AG09309 (cell line): ENCODE results near the gene SZRD1.

Source experiments
- DNase-seq: peaks from one replicate; pipeline ENCODE4 v3.0.0-alpha.2; 2010; ENCODE audit warnings: low read depth
- H3K4me3 ChIP-seq: 2 replicates; pipeline ENCODE4 v1.5.1; 2011; ENCODE audit warnings: mild to moderate bottlenecking, low read depth, low read length, moderate library complexity; ENCODE audit not compliant: control insufficient read depth
- TF ChIP-seq, protein P1 (sequence below): IDR thresholded peaks from 2 replicates; pipeline ENCODE4 v1.5.1; 2011; ENCODE audit warnings: mild to moderate bottlenecking, low read depth, low read length, inconsistent platforms; ENCODE audit not compliant: insufficient read depth, control insufficient read depth; ENCODE audit errors: missing control alignments

The SZRD1 gene

DNA sequence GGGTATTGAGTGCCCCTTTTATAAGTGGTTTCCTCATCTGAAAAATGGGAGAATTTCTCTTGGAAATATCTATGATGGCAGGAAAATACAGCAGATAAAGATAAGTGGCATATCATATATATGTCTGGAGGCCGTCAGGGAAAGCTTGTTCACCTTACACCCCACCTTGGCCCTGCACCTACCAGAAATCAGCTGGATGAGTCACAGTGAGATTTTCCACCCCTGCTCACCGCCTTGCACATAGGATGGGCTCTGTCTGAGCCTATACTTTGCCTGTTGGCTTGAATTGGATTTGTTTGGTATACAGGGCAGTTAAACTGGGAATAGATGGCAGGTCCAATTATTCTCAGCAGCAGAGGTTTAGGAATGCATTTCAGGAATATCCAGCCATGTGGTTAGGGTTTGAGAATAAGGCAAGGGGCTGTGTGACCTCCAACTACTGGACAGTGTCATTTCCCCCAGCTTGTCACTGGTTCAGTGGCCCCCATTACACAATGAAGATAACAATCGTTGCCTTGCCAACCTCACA, 70.0 kb downstream of the SZRD1 start, which contains the start of gene SPATA21:
Gene SPATA21, minus strand, starts transcription at position 479 of the 529 bp plus-strand sequence. CDS start 6,053 bp downstream, outside the sequence.
- DNase-seq: no peak
- TF ChIP-seq, protein P1, sequence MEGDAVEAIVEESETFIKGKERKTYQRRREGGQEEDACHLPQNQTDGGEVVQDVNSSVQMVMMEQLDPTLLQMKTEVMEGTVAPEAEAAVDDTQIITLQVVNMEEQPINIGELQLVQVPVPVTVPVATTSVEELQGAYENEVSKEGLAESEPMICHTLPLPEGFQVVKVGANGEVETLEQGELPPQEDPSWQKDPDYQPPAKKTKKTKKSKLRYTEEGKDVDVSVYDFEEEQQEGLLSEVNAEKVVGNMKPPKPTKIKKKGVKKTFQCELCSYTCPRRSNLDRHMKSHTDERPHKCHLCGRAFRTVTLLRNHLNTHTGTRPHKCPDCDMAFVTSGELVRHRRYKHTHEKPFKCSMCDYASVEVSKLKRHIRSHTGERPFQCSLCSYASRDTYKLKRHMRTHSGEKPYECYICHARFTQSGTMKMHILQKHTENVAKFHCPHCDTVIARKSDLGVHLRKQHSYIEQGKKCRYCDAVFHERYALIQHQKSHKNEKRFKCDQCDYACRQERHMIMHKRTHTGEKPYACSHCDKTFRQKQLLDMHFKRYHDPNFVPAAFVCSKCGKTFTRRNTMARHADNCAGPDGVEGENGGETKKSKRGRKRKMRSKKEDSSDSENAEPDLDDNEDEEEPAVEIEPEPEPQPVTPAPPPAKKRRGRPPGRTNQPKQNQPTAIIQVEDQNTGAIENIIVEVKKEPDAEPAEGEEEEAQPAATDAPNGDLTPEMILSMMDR: no peak
- H3K4me3 ChIP-seq: no peak within 1 kb of the TSS

DNA sequence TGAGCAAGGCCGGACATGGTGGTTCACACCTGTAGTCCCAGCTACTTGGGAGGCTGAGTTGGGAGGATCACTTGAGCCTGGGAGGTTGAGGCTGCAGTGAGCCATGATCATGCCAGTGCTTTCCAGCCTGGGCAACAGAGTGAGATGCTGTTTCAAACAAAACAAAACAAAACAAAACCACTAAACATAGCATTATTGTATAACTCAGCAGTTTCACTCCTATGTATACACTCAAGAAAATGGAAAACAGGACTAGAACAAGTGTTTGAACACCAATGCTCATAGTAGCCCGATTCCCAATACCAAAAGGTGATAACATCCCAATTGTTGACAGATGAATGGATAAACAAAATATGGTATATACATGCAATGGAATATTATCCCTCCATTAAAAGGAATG, 71.5 kb downstream of the SZRD1 start:
- H3K4me3 ChIP-seq: no peak overlapping the region
- no peak for DNase-seq
- TF ChIP-seq, protein P1: no peak

DNA sequence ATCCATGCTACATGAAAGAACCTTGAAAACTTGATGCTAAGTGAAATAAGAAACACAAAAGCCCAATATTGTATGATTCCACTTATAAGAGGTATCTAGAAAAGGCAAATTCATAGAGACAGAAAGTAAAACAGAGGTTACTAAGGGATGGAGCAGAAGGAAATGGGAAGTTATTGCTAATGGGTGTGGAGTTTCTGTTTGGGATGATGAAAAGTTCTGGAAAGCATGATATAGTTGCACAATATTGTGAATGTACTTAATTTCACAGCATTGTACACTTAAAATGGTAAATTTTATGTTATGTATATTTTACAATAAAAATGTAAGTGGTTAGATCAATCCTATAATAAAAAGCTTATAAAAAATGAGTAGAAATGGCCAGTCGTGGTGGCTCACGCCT, 71.9 kb downstream of the SZRD1 start:
- H3K4me3 ChIP-seq: no peak overlapping the region
- TF ChIP-seq, protein P1: no peak
- no peak for DNase-seq

DNA sequence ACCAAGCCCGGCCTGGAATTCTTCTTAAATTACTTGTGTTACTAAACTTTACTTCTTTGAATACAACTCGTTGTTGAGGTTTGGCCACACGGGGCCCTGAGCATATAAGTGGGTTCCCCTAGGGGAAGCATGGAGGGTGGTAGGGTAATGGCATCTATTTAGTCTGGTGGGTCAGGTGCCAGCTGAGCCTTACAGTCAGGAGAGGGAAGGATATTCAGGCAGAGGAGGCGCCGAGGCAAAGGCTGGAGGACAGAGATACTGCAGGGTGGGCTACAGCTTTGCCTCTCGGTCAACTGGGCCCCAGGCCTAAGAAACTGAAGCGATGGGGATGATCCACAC, 73.1 kb downstream of the SZRD1 start:
- TF ChIP-seq, protein P1: no peak
- DNase-seq: no peak
- peak overlapping the region; percentile 90 for H3K4me3 ChIP-seq

DNA sequence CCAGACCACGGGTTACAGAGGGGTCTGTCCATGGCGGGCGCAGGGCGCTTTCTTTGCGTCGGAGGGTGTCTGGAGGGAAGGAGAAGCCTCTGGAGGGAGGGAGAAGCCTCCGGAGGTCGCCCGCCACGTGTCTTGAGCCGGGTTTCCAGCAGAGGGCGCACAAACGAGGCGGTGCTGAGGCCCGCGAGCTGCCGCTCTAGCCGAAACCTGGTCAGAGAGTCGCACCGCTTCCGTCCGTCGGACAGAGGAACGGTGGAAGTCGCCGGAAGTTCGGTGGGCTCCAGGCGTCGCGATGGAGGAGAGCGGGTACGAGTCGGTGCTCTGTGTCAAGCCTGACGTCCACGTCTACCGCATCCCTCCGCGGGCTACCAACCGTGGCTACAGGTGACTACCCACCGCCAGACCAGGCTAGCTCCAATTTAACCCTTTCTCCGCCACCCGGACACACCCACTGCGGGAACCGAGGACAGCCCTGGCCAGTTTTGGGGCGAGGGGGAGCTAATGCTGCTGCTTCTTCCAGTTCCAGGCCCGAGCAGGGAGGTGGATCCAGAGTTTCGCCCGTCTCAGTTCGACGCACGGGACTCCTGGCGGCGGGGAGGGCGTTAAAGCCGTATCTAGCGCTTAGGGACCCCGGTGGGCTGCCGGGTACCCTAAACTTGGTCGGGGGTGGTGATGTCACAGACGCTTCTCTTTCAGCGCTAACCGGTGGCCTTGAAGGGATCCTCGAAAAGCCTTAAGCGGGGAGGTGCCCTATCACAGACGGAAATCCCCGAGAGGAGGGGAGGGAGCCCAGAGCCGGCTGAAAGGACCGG, 73.6 kb downstream of the SZRD1 start, which contains the start of gene NECAP2:
Gene NECAP2, plus strand, starts transcription at position 255 of the 812 bp plus-strand sequence. Its CDS starts 38 bp downstream, at position 293.
- peak within 1 kb of the TSS; percentile 90 for H3K4me3 ChIP-seq
- DNase-seq: peak; percentile 50
- TF ChIP-seq, protein P1: peak; percentile 89

DNA sequence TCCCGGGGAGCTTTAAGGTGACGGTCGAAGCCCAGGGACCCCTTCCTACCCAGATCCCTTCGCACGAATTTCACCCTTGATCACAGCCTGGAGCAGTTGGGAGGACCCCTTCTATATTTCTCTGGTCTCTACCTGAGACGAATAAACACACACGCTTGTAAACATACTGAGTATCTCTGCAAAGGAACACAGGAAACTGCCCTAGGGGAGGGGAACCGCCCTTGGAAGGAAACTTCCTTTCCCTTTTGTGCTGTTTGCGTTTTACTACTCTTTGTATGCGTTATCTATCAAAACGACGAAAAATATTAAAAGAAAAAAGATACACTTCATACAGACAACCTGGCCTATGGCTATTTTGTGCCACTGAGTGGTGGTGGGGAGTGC, 74.2 kb downstream of the SZRD1 start:
- peak overlapping the region; percentile 90 for H3K4me3 ChIP-seq
- DNase-seq: no peak
- TF ChIP-seq, protein P1: no peak

DNA sequence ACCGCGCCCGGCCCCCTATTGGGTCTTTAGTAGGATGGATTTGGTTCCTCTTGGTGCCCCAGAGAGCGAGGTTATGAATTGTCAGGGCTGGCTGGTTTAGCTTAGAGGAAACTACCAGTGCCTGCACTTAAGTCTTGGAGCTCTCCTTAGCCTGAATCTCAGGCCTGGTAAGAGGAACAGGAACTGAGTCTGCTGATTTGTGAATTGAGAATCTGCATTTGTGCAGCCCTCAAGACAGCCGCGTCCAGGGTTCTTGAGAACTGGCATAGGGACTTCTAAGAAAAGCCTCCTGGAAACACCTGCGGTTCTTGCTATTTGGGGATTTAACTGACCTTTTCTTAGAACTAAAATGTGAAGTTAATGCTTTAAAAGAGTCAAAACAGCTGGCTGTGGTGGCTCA, 75.2 kb downstream of the SZRD1 start:
- no peak overlapping the region for H3K4me3 ChIP-seq
- DNase-seq: no peak
- TF ChIP-seq, protein P1: no peak
